SJSA1 (cell line): ENCODE measurements around the gene QSER1. TPM values are rescaled to one million over a fixed set of nuclear protein-coding genes. Genes with fewer than 3 reads are reported as not detected.
"Not testable (repeated sequence)": the region's sequence is repeated elsewhere in the genome, so short reads cannot be mapped to it uniquely, and the experiment has no call there.

Source experiments
- DNase-seq, 2 experiments: peaks; one replicate each; pipeline ENCODE4 v3.0.0-alpha.2; 2015 to 2020; ENCODE audit warnings: low spot score in 2 of 2, low read depth in 1 of 2
- H3K27ac ChIP-seq: fragments of 250-450 bp; sonication (Bioruptor Pico); 2 replicates; pipeline ENCODE4 v1.5.1; 2020; ENCODE audit warnings: mild to moderate bottlenecking, moderate library complexity
- H3K27me3 ChIP-seq: fragments of 250-450 bp; sonication (Bioruptor Pico); replicated peaks from 2 replicates; pipeline ENCODE4 v1.5.1; 2020; ENCODE audit warnings: mild to moderate bottlenecking, moderate library complexity
- H3K36me3 ChIP-seq: fragments of 250-450 bp; sonication (Bioruptor Pico); 2 replicates; pipeline ENCODE4 v1.5.1; 2020; ENCODE audit warnings: mild to moderate bottlenecking
- H3K4me1 ChIP-seq: fragments of 250-450 bp; sonication (Bioruptor Pico); replicated peaks from 2 replicates; pipeline ENCODE4 v1.6.1; 2021; ENCODE audit warnings: mild to moderate bottlenecking
- H3K4me3 ChIP-seq: fragments of 250-450 bp; sonication (Bioruptor Pico); 2 replicates; pipeline ENCODE4 v1.5.1; 2020; ENCODE audit warnings: mild to moderate bottlenecking
- H3K9me3 ChIP-seq: fragments of 250-450 bp; sonication (Bioruptor Pico); replicated peaks from 2 replicates; pipeline ENCODE4 v1.5.1; 2020; ENCODE audit warnings: mild to moderate bottlenecking
- total RNA-seq: library from RNA; depleted of rRNA; stranded (reverse); fragments of >200 nt; shearing (Covaris generic); gene quantifications from 2 replicates; pipeline ENCODE4 v1.2.3, GENCODE V29; 2014

The QSER1 gene
- total RNA-seq, 1 experiment from 2014 or later = 24.9 TPM

GRCh38 chr11:32921204-32921603 lies 28.6 kb downstream of the QSER1 start:
- H3K36me3 ChIP-seq = peaks cover 2% of the 10 kb centered on the region
- H3K9me3 ChIP-seq = no peaks in the 10 kb centered on the region
- H3K4me3 ChIP-seq = no peak overlapping the region
- DNase-seq = no peak
- H3K4me1 ChIP-seq = peaks cover 5% of the 10 kb centered on the region
- no peaks in the 10 kb centered on the region for H3K27me3 ChIP-seq
- H3K27ac ChIP-seq = no peak overlapping the region

DNA sequence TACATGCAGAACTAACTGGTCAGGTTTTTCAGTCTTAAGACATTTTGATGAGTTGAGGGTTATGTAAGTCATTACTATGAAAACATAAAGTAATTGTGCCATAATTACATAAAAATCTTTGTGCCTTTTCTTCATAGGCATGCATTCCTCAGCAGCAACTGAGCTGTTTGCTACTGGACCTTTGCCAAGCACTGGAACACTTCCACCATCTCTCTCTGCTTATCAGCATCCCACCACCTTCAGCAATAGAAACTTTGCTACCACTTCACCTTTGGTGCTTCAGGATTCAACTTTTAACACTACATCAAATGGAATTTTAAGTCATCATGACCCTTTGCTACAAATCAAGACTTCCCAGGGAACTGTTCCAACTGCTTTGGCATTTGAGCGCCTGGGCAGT lies 39.0 kb downstream of the QSER1 start:
- Histone ChIP-seq H3K27ac (no peak overlapping the region), H3K9me3 (no peaks in the 10 kb centered on the region), H3K4me3 (no peak overlapping the region), H3K36me3 (peaks cover 71% of the 10 kb centered on the region), H3K4me1 (no peaks in the 10 kb centered on the region), H3K27me3 (no peaks in the 10 kb centered on the region)
- no peak for DNase-seq

GRCh38 chr11:32932196-32932595 lies 39.6 kb downstream of the QSER1 start:
- Histone ChIP-seq H3K9me3 (no peaks in the 10 kb centered on the region), H3K4me1 (no peaks in the 10 kb centered on the region), H3K4me3 (no peak overlapping the region), H3K27me3 (no peaks in the 10 kb centered on the region), H3K36me3 (peaks cover 77% of the 10 kb centered on the region), H3K27ac (no peak overlapping the region)
- no peak for DNase-seq

- Histone ChIP-seq H3K4me1 (no peaks in the 10 kb centered on the region), H3K27me3 (no peaks in the 10 kb centered on the region), H3K27ac (no peak overlapping the region), H3K36me3 (peaks cover 70% of the 10 kb centered on the region), H3K4me3 (no peak overlapping the region), H3K9me3 (no peaks in the 10 kb centered on the region)
- no peak for DNase-seq
These were observed 42.9 kb downstream of the QSER1 start for GRCh38 chr11:32935462-32936029.

GRCh38 chr11:32936178-32936577 lies 43.6 kb downstream of the QSER1 start:
- not testable (repeated sequence) for H3K27me3 ChIP-seq

DNA sequence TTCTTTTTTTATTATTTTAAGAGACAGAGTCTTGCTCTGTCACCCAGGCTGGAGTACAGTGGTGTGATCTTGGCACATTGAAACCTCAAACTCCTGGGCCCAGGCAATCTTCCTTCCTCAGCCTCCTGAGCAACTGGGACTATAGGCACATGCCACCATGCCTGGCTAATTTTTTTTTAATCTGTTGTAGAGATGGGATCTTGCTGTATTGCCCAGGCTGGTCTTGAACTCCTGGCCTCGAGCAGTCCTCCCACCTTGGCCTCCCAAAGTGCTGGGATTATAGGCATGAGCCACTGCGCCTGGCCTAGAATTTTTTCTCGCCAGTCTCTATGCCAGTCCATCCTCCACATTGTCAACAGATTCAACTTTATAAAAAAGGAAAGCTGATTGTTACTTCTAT lies 44.7 kb downstream of the QSER1 start:
- peaks cover 61% of the 10 kb centered on the region for H3K36me3 ChIP-seq
- H3K27me3 ChIP-seq, H3K27ac ChIP-seq, H3K4me3 ChIP-seq, H3K4me1 ChIP-seq, H3K9me3 ChIP-seq, DNase-seq: not testable (repeated sequence)

More at GRCh38 chr11:32936178-32936577, 43.6 kb downstream of the QSER1 start:
- not testable (repeated sequence) for H3K4me3 ChIP-seq, DNase-seq, H3K4me1 ChIP-seq, H3K27ac ChIP-seq, H3K9me3 ChIP-seq
- H3K36me3 ChIP-seq = peaks cover 69% of the 10 kb centered on the region

DNA sequence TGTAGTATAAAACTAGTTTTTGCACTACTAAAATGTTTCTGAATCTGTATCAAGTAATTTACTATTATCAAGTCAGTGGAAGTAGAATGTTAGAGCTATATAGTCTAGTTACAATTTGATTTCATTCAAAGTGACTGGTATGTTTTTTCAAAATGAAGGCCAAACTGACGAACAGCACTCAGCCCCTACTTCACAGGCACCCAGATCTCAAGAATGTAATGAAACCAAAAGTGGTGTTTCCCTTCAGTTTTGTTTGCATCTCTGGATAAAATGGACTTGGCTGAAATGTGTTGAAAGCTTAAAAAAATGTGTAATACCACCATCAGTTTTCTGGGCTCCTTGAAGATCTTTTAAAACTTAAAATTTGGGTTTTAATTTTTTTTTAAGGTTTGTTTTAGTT lies 46.4 kb downstream of the QSER1 start:
- DNase-seq = no peak
- no peak overlapping the region for H3K4me3 ChIP-seq
- H3K36me3 ChIP-seq = peaks cover 44% of the 10 kb centered on the region
- H3K27ac ChIP-seq = no peak overlapping the region
- H3K4me1 ChIP-seq = no peaks in the 10 kb centered on the region
- H3K27me3 ChIP-seq = no peaks in the 10 kb centered on the region
- H3K9me3 ChIP-seq = no peaks in the 10 kb centered on the region

DNA sequence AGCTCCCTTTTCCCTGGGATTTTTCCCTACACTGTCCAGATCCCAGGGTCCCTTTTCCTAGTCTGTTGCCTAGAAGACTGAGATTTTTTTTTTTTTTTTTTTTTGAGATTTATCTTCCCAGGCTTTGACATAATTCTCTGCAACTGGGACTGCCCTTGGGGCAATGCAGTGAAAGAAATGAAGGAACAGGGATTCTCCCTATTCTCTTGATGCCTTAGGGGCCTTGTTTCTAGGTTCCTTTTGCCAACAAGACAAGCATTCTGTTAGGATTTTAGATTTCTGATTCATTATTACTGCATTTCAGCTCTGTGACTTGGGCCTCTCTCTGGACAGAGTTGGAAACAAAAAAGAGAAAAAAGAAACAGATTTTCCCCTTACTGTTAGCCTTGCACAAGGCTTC lies 47.3 kb downstream of the QSER1 start:
- Histone ChIP-seq H3K27me3 (no peaks in the 10 kb centered on the region), H3K4me1 (no peaks in the 10 kb centered on the region), H3K36me3 (peaks cover 36% of the 10 kb centered on the region), H3K27ac (no peak overlapping the region), H3K4me3 (no peak overlapping the region), H3K9me3 (no peaks in the 10 kb centered on the region)
- no peak for DNase-seq

DNA sequence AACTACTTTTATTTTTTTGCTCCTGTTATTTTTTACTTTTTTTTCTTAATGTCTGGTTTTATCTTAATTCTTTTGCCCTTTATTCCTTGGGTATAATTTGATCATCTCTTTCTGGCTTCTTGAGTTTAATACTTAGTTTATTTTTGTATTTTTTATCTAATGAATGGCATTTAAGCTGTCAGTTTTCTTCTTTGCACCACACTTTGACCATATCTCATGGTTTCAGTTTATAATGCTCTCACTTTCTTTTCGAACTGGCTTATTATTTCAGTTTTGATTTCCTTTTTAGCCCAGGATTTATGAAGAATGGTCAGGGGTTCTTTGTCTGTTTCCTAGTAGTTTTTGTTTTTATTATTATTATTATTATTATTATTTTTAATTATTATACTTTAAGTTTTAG lies 48.3 kb downstream of the QSER1 start:
- H3K27me3 ChIP-seq = no peaks in the 10 kb centered on the region

DNA sequence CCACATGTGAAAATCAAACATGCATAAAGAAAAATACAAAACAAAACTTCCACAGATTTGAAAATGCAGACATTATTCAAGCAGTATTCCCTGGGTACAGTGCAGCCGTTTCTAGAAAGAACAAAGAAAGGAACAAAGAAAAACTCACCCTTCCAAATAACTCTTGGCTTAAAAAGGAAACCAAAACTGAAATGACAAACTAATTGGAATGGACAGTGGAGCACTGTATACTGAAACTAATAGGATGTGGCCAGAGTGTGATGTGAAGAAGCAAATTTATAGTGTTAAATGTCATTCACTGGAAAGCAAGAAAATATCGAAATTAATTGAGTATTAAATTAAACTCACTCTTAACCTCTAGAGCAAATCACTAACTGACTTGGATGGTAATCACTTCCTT lies 55.4 kb downstream of the QSER1 start:
- H3K36me3 ChIP-seq = peaks cover 4% of the 10 kb centered on the region
- H3K4me1 ChIP-seq = no peaks in the 10 kb centered on the region
- no peaks in the 10 kb centered on the region for H3K9me3 ChIP-seq
- H3K4me3 ChIP-seq = no peak overlapping the region
- no peak overlapping the region for H3K27ac ChIP-seq
- no peak for DNase-seq
- H3K27me3 ChIP-seq = no peaks in the 10 kb centered on the region

More for the DNA sequence above, 48.3 kb downstream of the QSER1 start:
- Histone ChIP-seq H3K4me3 (no peak overlapping the region), H3K9me3 (no peaks in the 10 kb centered on the region), H3K4me1 (no peaks in the 10 kb centered on the region), H3K27ac (no peak overlapping the region), H3K36me3 (peaks cover 26% of the 10 kb centered on the region)
- DNase-seq = no peak

- no peak for DNase-seq
- Histone ChIP-seq H3K4me3 (no peak overlapping the region), H3K27ac (no peak overlapping the region), H3K4me1 (no peaks in the 10 kb centered on the region), H3K27me3 (no peaks in the 10 kb centered on the region), H3K9me3 (no peaks in the 10 kb centered on the region), H3K36me3 (peaks cover 14% of the 10 kb centered on the region)
These were observed 57.1 kb downstream of the QSER1 start for GRCh38 chr11:32949739-32950138.

DNA sequence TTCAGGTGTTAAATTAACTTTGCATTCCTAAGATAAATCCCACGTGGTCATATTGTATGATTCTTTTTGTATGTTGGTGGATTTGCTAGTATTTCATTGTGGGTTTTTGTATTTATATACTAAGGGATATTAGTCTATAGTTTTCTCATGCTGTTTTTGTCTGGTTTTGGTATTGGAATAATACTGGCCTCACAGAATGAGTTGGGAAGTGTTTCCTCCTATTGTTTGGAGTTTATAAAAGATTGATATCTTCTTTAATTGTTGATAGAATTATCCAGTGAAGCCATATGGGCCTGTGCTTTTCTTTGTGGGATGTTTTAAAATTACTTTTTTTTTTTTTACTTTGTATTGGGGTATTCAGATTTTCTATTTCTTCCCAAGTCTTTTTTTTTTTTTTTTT lies 59.8 kb downstream of the QSER1 start:
- peaks cover 22% of the 10 kb centered on the region for H3K36me3 ChIP-seq

DNA sequence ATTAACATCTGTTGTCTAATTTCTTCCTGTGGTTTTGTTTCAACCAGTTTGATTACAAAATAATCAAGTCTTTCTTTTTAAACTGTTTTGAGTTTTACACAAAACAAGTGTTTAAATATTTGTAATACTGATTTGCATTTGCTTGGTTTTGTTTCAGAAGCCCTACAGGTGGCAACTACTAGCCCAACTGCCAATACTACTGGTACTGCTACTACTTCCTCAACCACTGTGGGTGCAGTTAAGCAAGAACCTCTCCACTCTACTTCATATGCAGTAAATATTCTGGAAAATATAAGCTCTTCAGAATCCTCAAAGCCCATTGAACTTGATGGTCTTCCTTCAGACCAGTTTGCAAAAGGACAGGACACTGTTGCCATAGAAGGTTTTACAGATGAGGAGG lies 61.1 kb downstream of the QSER1 start:
- Histone ChIP-seq H3K9me3 (no peaks in the 10 kb centered on the region), H3K27ac (no peak overlapping the region), H3K27me3 (no peaks in the 10 kb centered on the region), H3K4me3 (no peak overlapping the region), H3K36me3 (peaks cover 28% of the 10 kb centered on the region), H3K4me1 (no peaks in the 10 kb centered on the region)
- no peak for DNase-seq

More for the DNA sequence above, 59.8 kb downstream of the QSER1 start:
- no peak for DNase-seq
- Histone ChIP-seq H3K4me3 (no peak overlapping the region), H3K9me3 (no peaks in the 10 kb centered on the region), H3K4me1 (no peaks in the 10 kb centered on the region), H3K27me3 (no peaks in the 10 kb centered on the region), H3K27ac (no peak overlapping the region)

GRCh38 chr11:32960553-32961164 lies 68.0 kb downstream of the QSER1 start:
- Histone ChIP-seq H3K27ac (no peak overlapping the region), H3K27me3 (no peaks in the 10 kb centered on the region), H3K4me3 (no peak overlapping the region), H3K4me1 (no peaks in the 10 kb centered on the region), H3K36me3 (peaks cover 44% of the 10 kb centered on the region), H3K9me3 (no peaks in the 10 kb centered on the region)
- peak in 1 of 2 experiments; percentile 43 for DNase-seq

- Histone ChIP-seq H3K27me3 (no peaks in the 10 kb centered on the region), H3K36me3 (peaks cover 48% of the 10 kb centered on the region), H3K9me3 (no peaks in the 10 kb centered on the region), H3K27ac (no peak overlapping the region), H3K4me1 (no peaks in the 10 kb centered on the region), H3K4me3 (no peak overlapping the region)
- DNase-seq = no peak
These were observed 69.4 kb downstream of the QSER1 start for GRCh38 chr11:32962016-32962415.
